GM21390 (cell line): ENCODE results near the gene GFI1.
"Not testable (repeated sequence)": the region's sequence is repeated elsewhere in the genome, so short reads cannot be mapped to it uniquely, and the experiment has no call there.

Experiments used
- ATAC-seq: cut with Tn5 transposase; IDR thresholded peaks from one replicate; pipeline ENCODE4 v1.9.1; 2021; ENCODE audit not compliant: unreplicated experiment

Gene GFI1

DNA sequence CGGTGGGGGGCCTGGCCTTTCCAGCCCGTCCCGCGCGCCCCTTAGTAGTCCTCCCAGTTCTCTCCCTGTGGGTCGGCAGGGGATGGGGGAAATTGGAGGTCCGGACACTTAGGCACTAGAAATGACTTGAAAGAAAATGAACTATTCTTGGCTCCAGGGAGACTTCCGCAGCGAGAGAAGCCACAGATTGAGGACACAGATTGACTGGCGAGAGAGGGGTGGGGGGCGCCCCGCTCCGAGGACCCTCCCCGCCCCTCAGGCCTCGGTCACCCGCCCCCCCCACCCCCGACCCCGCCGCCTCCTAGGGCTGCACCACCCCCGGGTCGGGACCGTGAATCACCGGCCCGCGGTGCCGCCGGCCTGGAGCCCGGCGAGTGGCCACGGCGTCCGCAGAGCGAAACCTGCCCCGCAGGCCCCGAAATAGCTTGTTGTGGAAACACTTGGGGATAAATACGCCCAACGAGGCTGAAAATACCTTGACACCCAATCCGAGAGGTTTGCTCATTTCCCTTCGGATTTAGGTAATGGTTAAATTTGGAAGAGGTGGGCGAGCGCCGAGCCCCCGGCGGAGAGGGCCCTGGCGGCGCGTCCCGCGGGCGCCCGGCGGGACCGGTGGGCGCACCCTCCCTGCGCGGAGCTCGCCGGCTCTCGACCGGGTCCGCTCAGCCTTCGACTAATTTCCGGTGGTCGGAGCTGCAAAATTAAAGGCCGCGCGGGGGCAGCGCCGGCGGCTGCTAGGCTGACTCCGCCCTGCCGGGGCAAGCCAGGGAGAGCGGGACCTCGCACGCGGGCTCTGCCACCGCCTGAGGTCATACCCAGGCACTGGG is at the start of gene GFI1:
Gene GFI1, minus strand, starts transcription at position 675 of the 827 bp plus-strand sequence. CDS start 3,438 bp downstream, outside the sequence.
- peak; percentile 15 for ATAC-seq

DNA sequence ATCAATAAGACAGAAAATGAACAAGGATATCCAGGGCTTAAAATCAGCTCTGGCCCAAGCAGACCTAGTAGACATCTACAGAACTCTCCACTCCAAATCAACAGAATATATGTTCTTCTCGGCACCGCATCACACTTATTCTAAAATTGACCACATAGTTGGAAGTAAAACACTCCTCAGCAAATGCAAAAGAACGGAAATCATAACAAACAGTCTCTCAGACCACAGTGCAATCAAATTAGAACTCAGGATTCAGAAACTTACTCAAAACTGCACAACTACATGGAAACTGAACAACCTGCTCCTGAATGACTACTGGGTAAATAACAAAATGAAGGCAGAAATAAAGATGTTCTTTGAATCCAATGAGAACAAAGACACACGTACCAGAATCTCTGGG is 45.6 kb upstream of the GFI1 start:
- ATAC-seq, result not testable (repeated sequence)

- ATAC-seq, result not testable (repeated sequence)
Observed at GRCh38 chr1:92531939-92532338, 45.2 kb upstream of the GFI1 start.

DNA sequence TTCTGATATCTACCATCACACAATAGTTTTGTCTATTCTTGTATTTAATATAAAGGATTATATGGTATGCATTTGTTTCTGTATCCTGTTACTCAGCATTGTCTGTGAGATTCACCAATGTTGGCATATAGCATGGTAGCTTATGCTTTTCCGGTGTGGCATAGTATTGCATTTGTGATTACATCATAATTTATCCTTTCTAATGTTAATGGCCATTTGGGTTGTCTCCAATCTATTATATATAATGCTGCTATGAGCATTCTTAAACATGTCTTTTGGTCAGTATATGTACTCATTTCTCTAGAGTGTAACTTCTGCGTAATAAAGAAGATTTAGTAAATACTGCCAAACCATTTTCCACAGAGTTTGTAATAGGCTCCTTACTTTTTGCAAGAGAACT is 40.9 kb upstream of the GFI1 start:
- ATAC-seq, result no peak

DNA sequence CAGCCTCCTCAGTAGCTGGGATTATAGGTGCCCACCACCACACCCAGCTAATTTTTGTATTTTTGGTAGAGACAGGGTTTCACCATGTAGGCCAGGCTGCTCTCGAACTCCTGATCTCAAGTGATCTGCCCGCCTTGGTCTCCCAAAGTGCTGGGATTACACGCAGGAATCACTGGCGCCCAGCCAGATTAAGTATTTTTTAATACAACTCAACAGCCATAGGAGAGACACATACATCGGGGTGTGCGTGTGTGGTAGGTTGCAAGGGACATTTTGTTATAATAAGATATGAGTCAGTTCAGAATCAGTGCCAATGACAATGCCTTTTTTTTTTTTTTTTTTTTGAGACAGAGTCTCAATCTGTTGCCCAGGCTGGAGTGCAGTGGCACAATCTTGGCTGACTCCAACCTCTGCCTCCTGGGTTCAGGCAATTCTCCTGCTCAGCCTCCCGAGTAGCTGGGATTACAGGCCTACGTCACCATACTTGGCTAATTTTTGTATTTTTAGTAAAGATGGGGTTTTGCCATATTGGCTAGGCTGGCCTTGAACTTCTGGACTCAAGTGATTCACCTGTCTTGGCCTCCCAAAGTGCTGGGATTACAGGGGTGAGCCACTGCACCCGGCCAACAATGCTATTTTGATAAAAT is 38.3 kb upstream of the GFI1 start:
- ATAC-seq, result not testable (repeated sequence)

GRCh38 chr1:92519043-92519442 is 32.3 kb upstream of the GFI1 start:
- ATAC-seq, result no peak

DNA sequence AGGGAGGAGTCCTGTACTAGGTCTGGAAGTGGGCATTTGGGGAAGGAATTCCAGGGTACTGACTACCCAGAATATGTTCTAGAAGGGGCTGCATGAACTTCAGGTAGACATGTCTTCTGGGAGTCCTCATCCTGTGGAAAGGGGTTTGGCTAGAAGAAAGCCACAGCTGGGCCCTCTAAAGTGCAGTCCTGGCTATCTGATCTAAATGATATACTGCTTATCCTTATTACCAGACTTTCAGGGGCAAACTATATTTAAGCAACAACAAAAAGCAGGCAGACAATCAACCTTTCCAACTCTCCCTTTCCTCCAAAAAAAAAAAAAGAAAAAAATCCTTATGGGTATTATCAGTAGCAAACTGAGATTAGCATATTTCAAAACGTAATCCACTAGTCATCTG is 29.8 kb upstream of the GFI1 start:
- ATAC-seq, result no peak

GRCh38 chr1:92515796-92516201 is 29.1 kb upstream of the GFI1 start:
- no peak for ATAC-seq

DNA sequence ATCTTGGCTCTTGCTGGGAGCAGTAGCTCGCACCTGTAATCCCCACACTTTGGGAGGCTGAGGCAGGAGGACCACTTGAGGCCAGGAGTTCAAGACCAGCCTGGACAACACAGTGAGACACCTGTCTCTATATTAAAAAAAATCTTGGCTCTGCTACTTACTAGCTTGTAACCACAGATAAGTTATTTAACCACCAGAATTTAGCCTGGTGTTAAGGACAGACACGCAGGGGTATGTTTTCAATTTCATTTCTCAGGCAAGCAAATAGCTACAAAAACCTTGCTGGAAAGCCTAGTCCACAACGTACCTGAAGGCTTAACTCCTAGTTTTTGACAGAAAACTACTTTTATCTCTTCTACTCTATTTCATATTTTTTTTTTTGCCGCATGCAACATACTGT is 24.8 kb upstream of the GFI1 start:
- no peak for ATAC-seq

DNA sequence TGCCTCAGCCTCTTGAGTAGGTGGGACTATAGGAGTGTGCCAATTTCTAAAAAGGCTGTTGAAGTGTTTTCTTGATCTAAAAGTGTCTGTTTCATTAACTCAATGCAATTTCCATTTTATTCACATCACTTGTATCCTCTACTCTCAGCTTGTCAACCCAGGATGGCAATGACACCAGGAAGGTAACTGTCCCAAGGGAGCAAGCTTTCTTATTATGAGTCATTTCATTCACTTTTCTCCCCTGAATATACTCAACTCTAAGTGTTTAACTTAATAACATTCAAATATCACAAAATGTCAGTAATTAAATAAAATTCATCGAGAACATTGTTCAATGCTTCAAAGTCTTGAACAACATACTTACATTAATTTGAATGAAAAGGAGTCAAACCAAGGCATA is 22.9 kb upstream of the GFI1 start:
- no peak for ATAC-seq

- ATAC-seq, result no peak
Observed at GRCh38 chr1:92505015-92505692, 18.4 kb upstream of the GFI1 start.

DNA sequence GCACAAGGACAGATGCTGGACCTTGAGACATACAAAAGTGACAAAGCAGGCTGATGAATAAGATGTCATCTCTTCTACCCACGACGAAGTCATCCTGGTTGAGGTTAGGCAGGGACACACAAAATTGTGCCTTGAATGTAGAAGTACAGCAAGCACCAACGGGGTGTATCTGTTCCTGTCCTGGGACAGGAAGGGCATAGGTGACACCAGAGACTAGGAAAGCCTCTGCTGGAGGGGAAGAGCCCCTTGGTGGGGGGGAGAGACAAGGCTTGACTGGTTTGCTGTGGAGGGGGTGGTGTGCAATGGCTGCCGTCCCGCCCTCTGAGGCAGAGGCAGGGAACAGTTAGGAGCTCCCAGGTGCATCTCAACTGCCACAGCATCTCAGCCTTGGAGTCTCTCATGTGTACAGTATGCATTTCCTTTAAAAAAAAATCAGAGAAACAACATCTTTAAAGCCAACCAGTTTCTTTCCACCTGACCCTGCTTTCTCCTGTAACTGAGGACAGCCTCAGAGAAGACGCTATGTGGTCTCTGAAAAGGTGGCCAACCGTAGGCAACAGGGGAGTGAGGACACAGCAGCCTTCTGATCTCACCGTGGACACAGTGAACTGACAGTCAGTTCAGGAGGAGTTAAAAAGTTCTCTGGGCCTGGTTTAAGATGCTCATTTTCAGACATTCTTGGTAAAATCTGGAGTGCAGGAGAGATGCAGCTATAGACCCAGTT is 17.7 kb upstream of the GFI1 start:
- no peak for ATAC-seq

- no peak for ATAC-seq
Observed at GRCh38 chr1:92503926-92504285, 17.2 kb upstream of the GFI1 start.

GRCh38 chr1:92503043-92503925 is 16.6 kb upstream of the GFI1 start:
- ATAC-seq, result no peak

DNA sequence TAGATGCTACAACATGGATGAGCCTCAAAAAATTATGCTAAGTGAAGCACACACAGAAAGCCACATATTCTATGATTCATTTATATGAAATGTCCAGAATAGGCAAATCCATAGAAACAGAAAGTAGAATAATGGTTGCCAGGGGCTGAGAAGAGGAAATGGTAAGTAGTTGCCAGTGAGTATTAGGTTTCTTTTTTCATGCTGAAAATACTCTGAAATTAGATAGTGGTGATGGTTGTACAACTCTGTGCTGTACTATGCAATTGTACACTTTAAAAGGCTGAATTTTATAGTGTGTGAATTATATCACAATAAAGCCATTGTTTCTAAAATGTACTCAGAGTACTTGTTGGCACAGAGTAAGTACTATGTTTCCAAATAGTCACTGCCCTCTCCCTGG is 15.5 kb upstream of the GFI1 start:
- peak; percentile 66 for ATAC-seq

GRCh38 chr1:92500552-92500951 is 13.8 kb upstream of the GFI1 start:
- ATAC-seq, result no peak

DNA sequence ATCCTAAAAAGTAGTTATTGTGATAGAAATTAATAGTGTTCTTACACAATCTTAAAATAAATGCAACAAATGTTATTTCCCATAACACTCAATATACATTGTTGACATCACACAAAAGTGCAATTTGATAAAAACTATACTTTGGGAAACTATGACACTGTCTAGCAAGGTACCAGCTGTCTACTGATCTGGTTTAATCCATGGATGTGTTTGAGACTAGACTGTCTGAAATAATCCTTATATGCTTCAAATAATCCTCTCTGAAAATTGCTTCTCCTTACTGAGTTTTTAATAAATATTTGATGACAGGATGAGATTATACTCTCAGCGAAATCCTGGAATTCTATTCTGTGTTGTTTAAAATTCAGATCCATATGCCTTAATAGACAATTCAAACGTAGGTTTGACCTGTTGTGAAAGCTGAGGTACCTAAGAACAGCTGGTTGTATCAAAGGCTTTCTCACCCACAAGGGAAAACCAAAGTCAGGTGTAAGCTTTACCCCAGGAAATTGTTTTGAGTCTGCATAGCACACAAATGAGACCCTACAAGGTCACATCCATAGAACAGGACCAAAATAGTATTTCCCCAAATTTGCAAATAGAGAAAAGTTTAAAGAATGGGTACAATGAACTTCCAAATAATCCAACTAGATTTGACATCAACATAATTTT is 8.8 kb upstream of the GFI1 start:
- ATAC-seq, result no peak

- ATAC-seq, result no peak
Observed at GRCh38 chr1:92494485-92495141, 7.9 kb upstream of the GFI1 start.

- no peak for ATAC-seq
Observed at GRCh38 chr1:92493139-92493538, 6.4 kb upstream of the GFI1 start.
